ENCODE results near the gene EFEMP1. TPM values are rescaled to one million over a fixed set of nuclear protein-coding genes. Genes with fewer than 3 reads are reported as not detected.

EFEMP1 gene
- total RNA-seq, 4 donors from 2014 or later: 11.2 to 68.3 (median 41.8) TPM

- no peak overlapping the region for H3K4me3 ChIP-seq
- 79 to 100% methylated on average over 1 of the region's 1 CpG for WGBS, 2 donors
- DNase-seq: no peak
- no peaks in the 10 kb centered on the region for H3K27me3 ChIP-seq
- intact Hi-C loops (cut with DNase I): no loop called here
- H3K36me3 ChIP-seq: no peaks in the 10 kb centered on the region
- H3K27ac ChIP-seq: no peak overlapping the region
- no peaks in the 10 kb centered on the region for H3K9me3 ChIP-seq
- H3K4me1 ChIP-seq: peaks cover 0 to 17% (median 0%) of the 10 kb centered on the region in 3 donors
- TF ChIP-seq POLR2A (IDR thresholded peaks at IDR 0.05) (no peak), CTCF (IDR thresholded peaks at IDR 0.05) (no peak)
These were observed 77.2 kb downstream of the EFEMP1 start for GRCh38 chr2:55846426-55846825.

DNA sequence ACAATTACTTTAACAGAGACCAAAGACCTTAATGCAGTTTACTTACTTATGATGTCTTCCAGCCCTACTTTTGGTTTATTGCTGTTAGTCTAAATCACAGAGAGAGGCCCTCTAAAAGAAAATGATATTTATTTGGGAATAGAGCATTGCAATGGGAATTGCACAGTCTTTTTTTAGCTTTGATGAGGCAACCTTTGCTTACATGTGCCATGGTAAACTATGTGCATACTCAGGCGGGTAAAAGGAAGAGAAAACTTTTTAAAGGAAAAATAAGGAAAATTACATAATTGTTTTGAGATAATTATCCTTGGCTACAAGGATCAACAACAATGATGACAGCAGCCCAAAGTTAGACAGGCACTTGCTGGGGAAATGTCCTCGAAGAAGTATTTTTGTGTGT lies 78.6 kb downstream of the EFEMP1 start:
- WGBS, 2 donors: 51 to 81% methylated on average over 2 of the region's 2 CpGs
- H3K27me3 ChIP-seq: no peaks in the 10 kb centered on the region
- no peak for DNase-seq
- no peak overlapping the region for H3K27ac ChIP-seq
- H3K9me3 ChIP-seq: no peaks in the 10 kb centered on the region
- intact Hi-C loops (cut with DNase I): no loop called here
- peaks cover 0 to 21% (median 0%) of the 10 kb centered on the region in 3 donors for H3K4me1 ChIP-seq
- H3K4me3 ChIP-seq: no peak overlapping the region
- no peaks in the 10 kb centered on the region for H3K36me3 ChIP-seq
- TF ChIP-seq CTCF (IDR thresholded peaks at IDR 0.05): no peak
- no peak for TF ChIP-seq POLR2A (IDR thresholded peaks at IDR 0.05)

DNA sequence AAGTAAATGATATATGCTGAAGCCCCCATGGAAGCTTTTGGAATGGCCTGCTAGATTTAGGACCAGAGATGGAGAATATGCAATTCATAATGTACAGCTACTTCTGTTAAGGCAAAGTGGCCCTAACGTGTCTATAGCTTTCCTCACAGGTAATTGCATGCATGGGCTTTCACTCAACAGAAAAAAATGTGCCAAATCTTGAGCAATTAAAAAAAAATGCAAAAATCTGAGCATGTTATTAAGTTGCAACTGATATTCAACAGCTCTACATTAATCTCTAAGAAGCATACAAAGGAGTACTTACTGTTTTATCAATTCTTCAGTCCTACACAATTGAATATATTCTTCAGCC lies 79.6 kb downstream of the EFEMP1 start:
- no peaks in the 10 kb centered on the region for H3K9me3 ChIP-seq
- H3K27ac ChIP-seq: peak overlapping the region in 1 of 4 donors; percentile 51
- no peaks in the 10 kb centered on the region for H3K27me3 ChIP-seq
- no peak overlapping the region for H3K4me3 ChIP-seq
- intact Hi-C loops (cut with DNase I): no loop called here
- no peaks in the 10 kb centered on the region for H3K36me3 ChIP-seq
- WGBS, 2 donors: 21 to 40% methylated on average over 1 of the region's 1 CpG
- peaks cover 0 to 30% (median 3%) of the 10 kb centered on the region in 3 donors for H3K4me1 ChIP-seq
- no peak for TF ChIP-seq CTCF (IDR thresholded peaks at IDR 0.05)
- no peak for TF ChIP-seq POLR2A (IDR thresholded peaks at IDR 0.05)
- DNase-seq: no peak

DNA sequence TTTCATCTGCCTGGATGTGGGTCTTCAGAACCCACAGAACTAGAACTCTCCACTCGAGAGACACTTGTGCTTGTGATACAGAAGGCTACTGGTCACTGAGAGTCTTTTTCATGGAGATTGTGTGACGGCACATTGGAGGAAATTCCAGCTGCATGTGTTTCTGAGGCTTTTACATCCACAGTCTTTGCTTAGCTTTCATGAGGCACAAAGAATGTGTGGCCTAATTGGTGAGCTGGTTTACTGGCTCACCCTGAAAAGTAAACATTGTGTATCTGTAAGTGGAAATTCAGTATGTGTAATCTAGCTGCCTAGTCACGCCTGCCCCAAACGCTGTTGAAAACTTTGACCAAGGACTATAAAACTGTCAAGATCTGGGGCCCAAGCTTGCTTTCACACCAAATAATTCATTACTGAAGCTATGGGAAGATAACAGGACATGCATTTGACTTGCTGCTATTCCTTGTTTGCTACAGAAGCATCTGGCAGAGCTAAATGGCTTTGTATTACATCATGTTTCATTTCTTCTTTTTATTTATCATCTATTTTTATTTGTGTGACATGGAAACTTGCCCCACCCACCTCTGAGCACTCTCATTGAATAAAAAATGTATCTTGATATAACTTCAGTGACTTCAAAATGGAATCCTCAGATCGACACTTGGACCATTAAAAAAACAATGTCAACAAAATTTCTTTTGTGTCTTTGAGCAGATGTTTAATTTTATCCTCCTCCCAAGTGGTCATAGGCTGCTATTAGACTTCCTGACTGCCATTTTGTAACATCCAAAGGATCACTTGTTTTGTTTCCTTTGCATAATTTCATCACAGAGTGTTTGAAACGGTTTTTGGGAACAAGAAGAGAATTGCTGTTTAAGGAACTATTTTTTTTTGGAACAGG lies 80.2 kb downstream of the EFEMP1 start:
- no peaks in the 10 kb centered on the region for H3K27me3 ChIP-seq
- H3K9me3 ChIP-seq: no peaks in the 10 kb centered on the region
- intact Hi-C loops (cut with DNase I): no loop called here
- H3K36me3 ChIP-seq: no peaks in the 10 kb centered on the region
- no peak for DNase-seq
- WGBS, 2 donors: 40 to 41% methylated on average over 6 of the region's 6 CpGs
- peak overlapping the region in 3 of 4 donors; percentile 38 to 52 (median 51) for H3K27ac ChIP-seq
- no peak overlapping the region for H3K4me3 ChIP-seq
- TF ChIP-seq POLR2A (IDR thresholded peaks at IDR 0.05) (no peak), CTCF (IDR thresholded peaks at IDR 0.05) (no peak)
- peaks cover 0 to 36% (median 9%) of the 10 kb centered on the region in 3 donors for H3K4me1 ChIP-seq

DNA sequence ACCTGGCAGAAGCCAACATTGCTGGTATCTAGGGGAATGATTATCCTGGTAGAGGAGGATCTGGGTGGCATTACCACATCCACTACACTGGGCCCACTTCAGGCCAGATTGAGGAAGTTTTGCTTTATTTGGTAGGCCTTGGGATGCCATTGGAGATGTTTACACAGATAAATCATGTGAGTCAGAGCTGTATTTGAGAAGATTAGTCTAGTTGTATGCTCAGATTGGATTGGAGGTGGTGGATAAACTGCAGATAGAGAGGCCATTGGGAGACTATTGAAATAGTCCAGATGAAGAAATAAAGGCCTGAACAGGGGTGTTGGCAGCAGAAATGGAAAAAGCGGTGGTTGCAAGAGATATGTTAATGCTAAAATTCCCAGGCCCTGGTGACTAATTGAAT lies 81.5 kb downstream of the EFEMP1 start:
- Histone ChIP-seq H3K27ac (no peak overlapping the region), H3K4me3 (no peak overlapping the region), H3K36me3 (no peaks in the 10 kb centered on the region), H3K4me1 (peaks cover 0 to 39% (median 9%) of the 10 kb centered on the region in 3 donors), H3K27me3 (no peaks in the 10 kb centered on the region), H3K9me3 (no peaks in the 10 kb centered on the region)
- WGBS, 2 donors: 67 to 90% methylated on average over 1 of the region's 1 CpG
- TF ChIP-seq CTCF (IDR thresholded peaks at IDR 0.05) (no peak), POLR2A (IDR thresholded peaks at IDR 0.05) (no peak)
- no peak for DNase-seq
- intact Hi-C loops (cut with DNase I): no loop called here

All from esophagus squamous epithelium (tissue), 5 donors.